A549 (cell line): ENCODE measurements around the gene PLCL1.

Source experiments
- CTCF ChIP-seq: fragments of >200 bp; sonication (Bioruptor Twin); formaldehyde crosslinking; IDR thresholded peaks from 3 replicates; pipeline ENCODE4 v1.5.1; 2016
- ELK1 ChIP-seq: fragments of 150-350 bp; IDR thresholded peaks from 2 replicates; pipeline ENCODE4 v1.6.1; 2014; ENCODE audit warnings: low read depth, mild to moderate bottlenecking, low read length
- POLR2A ChIP-seq: IDR thresholded peaks from 2 replicates; pipeline ENCODE4 v1.6.1; 2012; ENCODE audit warnings: mild to moderate bottlenecking, low read length

GRCh38 chr2:198144660-198145059, 340.3 kb downstream of the PLCL1 start:
- TF ChIP-seq ELK1 (no peak), CTCF (no peak), POLR2A (no peak)
